Neural cell (in vitro differentiated cells): ENCODE measurements around the gene ATP2A1.

Experiments used
- CTCF ChIP-seq: fragments of 450-650 bp; IDR thresholded peaks from 2 replicates; pipeline ENCODE4 v1.5.1; 2014; ENCODE audit warnings: antibody characterized with exemption, mild to moderate bottlenecking, moderate library complexity; ENCODE audit not compliant: poor library complexity, severe bottlenecking
- MXI1 ChIP-seq: fragments of 450-650 bp; conservative IDR thresholded peaks from 2 replicates; pipeline ENCODE4 v1.6.1; 2014; ENCODE audit warnings: antibody characterized with exemption, mild to moderate bottlenecking; ENCODE audit not compliant: poor library complexity, severe bottlenecking
- RAD21 ChIP-seq: fragments of 450-650 bp; conservative IDR thresholded peaks from 2 replicates; pipeline ENCODE4 v1.6.1; 2014; ENCODE audit warnings: antibody characterized with exemption, mild to moderate bottlenecking, moderate library complexity
- TAF1 ChIP-seq: IDR thresholded peaks from 2 replicates; pipeline ENCODE4 v1.6.1; 2012; ENCODE audit warnings: low read depth

- no peak for TF ChIP-seq CTCF
- TF ChIP-seq TAF1 = no peak
- no peak for TF ChIP-seq MXI1
- TF ChIP-seq RAD21 = no peak
Observed at GRCh38 chr16:28830531-28830930, 47.8 kb upstream of the ATP2A1 start.
